Astrocyte of the spinal cord (primary cell): Measurements from ENCODE around the gene PAFAH1B2.

Source experiments
- DNase-seq: peaks from one replicate; pipeline ENCODE4 v3.0.0; 2011; ENCODE audit warnings: low read depth, low spot score
- H3K4me3 ChIP-seq: 2 replicates; pipeline ENCODE4 v1.5.1; 2011; ENCODE audit warnings: low read depth, mild to moderate bottlenecking, low read length, moderate library complexity
- in situ Hi-C: cut with HindIII; loops from 2 replicates; pipeline ENCODE4 v1.10.0; 2017; ENCODE audit warnings: low sequenced_read_pairs
- TF ChIP-seq, protein P1 (sequence below): IDR thresholded peaks from 2 replicates; pipeline ENCODE4 v1.5.1; 2012; ENCODE audit warnings: low read depth, mild to moderate bottlenecking, low read length, inconsistent platforms

Gene PAFAH1B2

DNA sequence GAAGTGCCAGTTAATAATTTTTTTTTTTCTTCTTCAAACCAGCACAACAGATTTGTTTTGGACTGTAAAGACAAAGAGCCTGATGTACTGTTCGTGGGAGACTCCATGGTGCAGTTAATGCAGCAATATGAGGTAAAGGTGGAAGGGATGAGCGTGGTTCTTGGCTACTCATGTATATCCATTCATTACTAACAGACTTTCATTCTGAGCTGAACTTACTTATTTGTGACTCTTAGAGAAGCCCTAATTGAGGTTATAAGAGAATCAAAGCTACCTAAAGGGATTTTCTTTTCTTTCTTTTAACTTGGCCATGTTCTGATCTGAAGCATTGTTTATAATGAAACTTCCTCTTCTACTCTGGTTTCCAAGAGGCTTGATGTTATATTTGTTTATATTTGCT is 15.8 kb downstream of the PAFAH1B2 start:
- TF ChIP-seq, protein P1, sequence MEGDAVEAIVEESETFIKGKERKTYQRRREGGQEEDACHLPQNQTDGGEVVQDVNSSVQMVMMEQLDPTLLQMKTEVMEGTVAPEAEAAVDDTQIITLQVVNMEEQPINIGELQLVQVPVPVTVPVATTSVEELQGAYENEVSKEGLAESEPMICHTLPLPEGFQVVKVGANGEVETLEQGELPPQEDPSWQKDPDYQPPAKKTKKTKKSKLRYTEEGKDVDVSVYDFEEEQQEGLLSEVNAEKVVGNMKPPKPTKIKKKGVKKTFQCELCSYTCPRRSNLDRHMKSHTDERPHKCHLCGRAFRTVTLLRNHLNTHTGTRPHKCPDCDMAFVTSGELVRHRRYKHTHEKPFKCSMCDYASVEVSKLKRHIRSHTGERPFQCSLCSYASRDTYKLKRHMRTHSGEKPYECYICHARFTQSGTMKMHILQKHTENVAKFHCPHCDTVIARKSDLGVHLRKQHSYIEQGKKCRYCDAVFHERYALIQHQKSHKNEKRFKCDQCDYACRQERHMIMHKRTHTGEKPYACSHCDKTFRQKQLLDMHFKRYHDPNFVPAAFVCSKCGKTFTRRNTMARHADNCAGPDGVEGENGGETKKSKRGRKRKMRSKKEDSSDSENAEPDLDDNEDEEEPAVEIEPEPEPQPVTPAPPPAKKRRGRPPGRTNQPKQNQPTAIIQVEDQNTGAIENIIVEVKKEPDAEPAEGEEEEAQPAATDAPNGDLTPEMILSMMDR: no peak
- in situ Hi-C loops: no loop called here
- DNase-seq: no peak
- no peak overlapping the region for H3K4me3 ChIP-seq

DNA sequence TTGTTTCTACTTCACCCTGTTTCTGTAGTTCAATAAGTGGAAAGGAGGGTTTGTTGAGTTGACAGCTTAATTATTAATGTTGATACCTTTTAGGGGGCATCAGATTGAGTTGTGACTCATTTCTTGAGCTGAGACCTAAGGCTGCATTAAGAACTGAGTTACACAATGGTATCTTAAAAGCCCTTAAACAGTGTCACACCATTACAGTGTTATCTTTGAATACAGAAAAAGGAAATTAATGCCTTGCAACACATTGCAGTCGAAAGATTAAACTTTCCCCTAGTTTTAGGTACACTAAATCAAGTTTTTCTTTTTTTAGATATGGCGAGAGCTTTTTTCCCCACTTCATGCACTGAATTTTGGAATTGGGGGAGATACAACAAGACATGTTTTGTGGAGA is 16.7 kb downstream of the PAFAH1B2 start:
- DNase-seq: no peak
- TF ChIP-seq, protein P1: no peak
- H3K4me3 ChIP-seq: no peak overlapping the region
- in situ Hi-C loops: no loop called here

DNA sequence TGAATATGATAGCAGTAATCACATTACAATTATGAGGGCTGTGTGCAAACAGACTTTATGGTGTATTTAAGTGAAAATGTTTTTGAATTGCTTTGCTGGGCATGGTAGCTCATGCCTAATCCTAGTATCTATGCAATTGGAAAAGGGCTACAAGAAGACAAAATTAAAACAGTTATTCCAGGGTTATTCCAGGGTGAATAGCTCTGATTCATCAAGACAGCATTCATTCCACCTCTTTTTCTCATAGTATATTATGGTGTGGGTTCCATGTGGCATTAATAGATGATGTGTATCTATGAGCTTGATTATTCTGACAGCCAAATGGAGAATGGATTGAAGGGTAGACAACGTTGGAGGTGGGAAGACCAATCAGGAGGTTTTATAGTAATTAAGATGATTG is 22.4 kb downstream of the PAFAH1B2 start:
- TF ChIP-seq, protein P1: no peak
- in situ Hi-C loops: no loop called here
- H3K4me3 ChIP-seq: no peak overlapping the region
- DNase-seq: no peak

DNA sequence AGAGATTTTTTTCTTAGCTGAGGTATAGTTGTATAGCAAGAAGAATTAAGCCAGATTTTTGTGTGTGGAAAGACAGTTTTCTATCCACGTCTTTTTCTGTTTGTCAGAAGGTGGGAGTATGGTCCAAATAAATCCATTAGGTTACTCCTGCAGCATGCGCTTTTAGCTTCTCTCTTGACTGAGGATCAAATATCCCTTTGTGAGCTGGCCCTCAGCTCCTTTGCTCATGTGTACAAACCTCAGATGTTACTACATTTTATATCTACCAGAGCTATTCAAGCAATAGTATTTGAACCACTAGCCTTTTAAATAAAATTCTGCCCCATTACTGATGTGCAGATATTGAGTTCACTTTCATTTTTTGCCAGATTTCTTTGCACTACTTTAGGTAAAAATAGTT is 25.6 kb downstream of the PAFAH1B2 start:
- TF ChIP-seq, protein P1: no peak
- H3K4me3 ChIP-seq: no peak overlapping the region
- in situ Hi-C loops: no loop called here
- DNase-seq: no peak

DNA sequence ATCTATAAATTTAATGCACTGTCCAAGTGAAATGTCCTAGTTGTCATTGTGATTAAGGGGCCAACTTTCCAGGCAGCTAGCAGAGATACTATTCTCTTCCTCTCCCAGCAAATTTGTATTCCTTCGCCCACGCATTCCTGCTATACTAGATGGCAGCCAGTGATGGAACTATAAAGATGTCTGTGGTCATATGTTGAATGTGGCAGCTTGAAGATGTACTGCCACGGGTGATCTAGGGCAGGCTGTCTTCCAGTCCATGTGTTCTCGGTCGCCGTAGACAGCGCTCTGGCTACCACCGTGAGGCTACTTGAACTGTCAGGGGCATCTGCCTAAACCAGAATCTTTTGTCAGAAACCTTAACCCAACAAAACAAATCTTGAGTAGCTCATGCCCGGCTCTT is 26.1 kb downstream of the PAFAH1B2 start:
- in situ Hi-C loops: no loop called here
- no peak overlapping the region for H3K4me3 ChIP-seq
- no peak for DNase-seq
- TF ChIP-seq, protein P1: no peak

DNA sequence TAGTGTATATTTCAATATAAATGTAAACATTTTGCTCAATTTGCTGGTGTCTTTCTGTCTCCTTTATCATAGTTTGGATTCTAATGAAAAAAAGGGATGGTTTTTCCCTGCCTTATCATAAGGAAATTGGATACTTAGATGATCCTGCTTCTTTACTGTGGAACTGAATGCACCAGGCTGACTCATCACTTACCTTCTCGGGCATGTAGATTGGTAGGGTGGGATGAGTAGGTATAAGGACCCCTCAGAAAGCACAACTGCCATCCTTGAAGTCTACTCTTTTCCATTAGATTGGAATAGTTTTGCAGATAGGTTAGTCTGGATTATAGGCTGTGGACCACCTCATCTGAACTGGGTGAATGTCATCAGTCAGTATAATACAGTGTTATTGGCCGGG is 26.9 kb downstream of the PAFAH1B2 start:
- TF ChIP-seq, protein P1: no peak
- no peak for DNase-seq
- in situ Hi-C loops: no loop called here
- H3K4me3 ChIP-seq: no peak overlapping the region
